Kidney (tissue), 22 donors: ENCODE data around the gene SGCB. TPM values are rescaled to one million over a fixed set of nuclear protein-coding genes. Genes with fewer than 3 reads are reported as not detected.
"Not testable (repeated sequence)": the region's sequence is repeated elsewhere in the genome, so short reads cannot be mapped to it uniquely, and the experiment has no call there.

Source experiments
- DNase-seq, 5 donors: peaks; one replicate each; pipeline ENCODE4 v3.0.0-alpha.2; 2013 to 2020
- FAIRE-seq: peaks from 2 replicates; lab custom pipeline; 2012; peaks lifted over from hg19 to GRCh38; lab: Jason Lieb, UNC
- H3K27ac ChIP-seq, 2 donors: one replicate each; pipeline ENCODE4 v1.7.0; 2013; ENCODE audit warnings: low read depth in 2 of 2, low read length in 2 of 2, inconsistent platforms in 1 of 2
- H3K27me3 ChIP-seq: one replicate; pipeline ENCODE4 v1.7.1; 2013; ENCODE audit warnings: low read length, inconsistent platforms; ENCODE audit not compliant: control insufficient read depth, insufficient read depth
- H3K36me3 ChIP-seq, 3 donors: one replicate each; pipeline versions ENCODE4 v1.7.0 to v1.7.1; 2013; ENCODE audit warnings: low read length in 3 of 3, control low read depth in 1 of 3, inconsistent platforms in 1 of 3; ENCODE audit not compliant: insufficient read depth in 3 of 3, control insufficient read depth in 2 of 3
- H3K4me1 ChIP-seq, 3 donors: one replicate each; pipeline versions ENCODE4 v1.7.0 to v1.7.1; 2013; ENCODE audit warnings: low read length in 3 of 3, inconsistent platforms in 1 of 3, low read depth in 1 of 3; ENCODE audit not compliant: control insufficient read depth in 2 of 3, insufficient read depth in 2 of 3
- H3K4me3 ChIP-seq, 3 donors: one replicate each; pipeline versions ENCODE4 v1.7.0 to v1.8.1; 2013; ENCODE audit warnings: low read length in 3 of 3, control low read depth in 1 of 3, inconsistent platforms in 1 of 3
- H3K9ac ChIP-seq, 3 donors: one replicate each; pipeline versions ENCODE4 v1.7.0 to v1.7.1; 2013; ENCODE audit warnings: low read length in 3 of 3, control low read depth in 1 of 3, inconsistent platforms in 1 of 3
- H3K9me3 ChIP-seq, 3 donors: one replicate each; pipeline versions ENCODE4 v1.7.0 to v1.7.1; 2013; ENCODE audit warnings: low read length in 3 of 3, control low read depth in 1 of 3, inconsistent platforms in 1 of 3; ENCODE audit not compliant: control insufficient read depth in 2 of 3, insufficient read depth in 1 of 3
- CTCF ChIP-seq: IDR thresholded peaks from 3 replicates; pipeline ENCODE4 v1.5.1; 2012; ENCODE audit warnings: mild to moderate bottlenecking, moderate library complexity, borderline replicate concordance; ENCODE audit not compliant: insufficient read depth; ENCODE audit errors: extremely low read depth
- intact Hi-C: fragments of 100-400 bp; cut with DNase I; formaldehyde crosslinking; loops from one replicate; pipeline ENCODE4 v1.11.1; 2022
- long read RNA-seq, 10 donors: library from polyadenylated mRNA in 1 of 10; unstranded in 1 of 10; transcript quantifications; one replicate each; pipeline ENCODE4 v2.0.0 and lab custom pipeline, GENCODE V29; 2021 to 2026
- polyA plus RNA-seq: library from polyadenylated mRNA; stranded (reverse); fragments of 350-450 nt; fragmentation: Illumina TruSeq; extraction: RNeasy Lipid Tissue Mini Kit (QIAGEN cat#74804); gene quantifications from one replicate; pipeline ENCODE4 v1.2.3, GENCODE V29; 2014; ENCODE audit warnings: low read depth, low replicate concordance; ENCODE audit not compliant: insufficient read depth
- total RNA-seq: library from RNA; stranded (reverse); fragmentation: NEBNext Ultra II Directional; extraction: Animal tissue kit (Norgen Biotek cat#: 25700); gene quantifications from one replicate; pipeline ENCODE4 v1.2.1, GENCODE V29; 2021
- donor health status: control.
- donor health status: control.
- donor health status: control.
- donor health status: control.
- donor health status: control.
- donor health status: DM: yes; HTN: yes; CAD: no.
- donor health status: Normal renal cell carcinoma (clear cell type).

SGCB gene
- total RNA-seq (43.9 TPM), polyA plus RNA-seq (30.7 TPM)
- long read RNA-seq, donor 1, full-length matches to known transcripts, result 11 of 11 reads
- long read RNA-seq, donor 1, partial matches to known transcripts, result 0 of 11 reads
- long read RNA-seq, donor 1, other reads (novel, unspliced or antisense), result 0 of 11 reads
- long read RNA-seq, donor 2, full-length matches to known transcripts, result 12 of 18 reads
- long read RNA-seq, donor 2, partial matches to known transcripts, result 6 of 18 reads
- long read RNA-seq, donor 2, other reads (novel, unspliced or antisense), result 0 of 18 reads
- long read RNA-seq, donor 3, full-length matches to known transcripts, result 9 of 14 reads
- long read RNA-seq, donor 3, partial matches to known transcripts, result 5 of 14 reads
- long read RNA-seq, donor 3, other reads (novel, unspliced or antisense), result 0 of 14 reads
- long read RNA-seq, donor 4, full-length matches to known transcripts, result 23 of 30 reads
- long read RNA-seq, donor 4, partial matches to known transcripts, result 0 of 30 reads
- long read RNA-seq, donor 4, other reads (novel, unspliced or antisense), result 7 of 30 reads
- long read RNA-seq, donor 5, full-length matches to known transcripts, result 3 of 3 reads
- long read RNA-seq, donor 5, partial matches to known transcripts, result 0 of 3 reads
- long read RNA-seq, donor 5, other reads (novel, unspliced or antisense), result 0 of 3 reads
- long read RNA-seq, donor 6, full-length matches to known transcripts, result 26 of 38 reads
- long read RNA-seq, donor 6, partial matches to known transcripts, result 6 of 38 reads
- long read RNA-seq, donor 6, other reads (novel, unspliced or antisense), result 6 of 38 reads
- long read RNA-seq, donor 7, full-length matches to known transcripts, result 90 of 107 reads
- long read RNA-seq, donor 7, partial matches to known transcripts, result 3 of 107 reads
- long read RNA-seq, donor 7, other reads (novel, unspliced or antisense), result 14 of 107 reads
- long read RNA-seq, donor 8, full-length matches to known transcripts, result 21 of 21 reads
- long read RNA-seq, donor 8, partial matches to known transcripts, result 0 of 21 reads
- long read RNA-seq, donor 8, other reads (novel, unspliced or antisense), result 0 of 21 reads
- long read RNA-seq, donor 9, full-length matches to known transcripts, result 13 of 13 reads
- long read RNA-seq, donor 9, partial matches to known transcripts, result 0 of 13 reads
- long read RNA-seq, donor 9, other reads (novel, unspliced or antisense), result 0 of 13 reads
- long read RNA-seq, donor 10, full-length matches to known transcripts, result 10 of 16 reads
- long read RNA-seq, donor 10, partial matches to known transcripts, result 6 of 16 reads
- long read RNA-seq, donor 10, other reads (novel, unspliced or antisense), result 0 of 16 reads

GRCh38 chr4:52038103-52038912, at the start of gene SGCB:
SGCB (minus strand) TSS chr4:52038299; CDS start chr4:52038259, 40 bp downstream.
- FAIRE-seq (no peak), DNase-seq (peak; percentile 79 to 87 (median 83))
- Histone ChIP-seq H3K4me3 (peak within 1 kb of the TSS; percentile 72 to 84 (median 77)), H3K27me3 (no peaks in the 10 kb centered on the region), H3K36me3 (no peaks in the 10 kb centered on the region), H3K9ac (peak within 1 kb of the TSS; percentile 28 to 75 (median 54)), H3K4me1 (peaks cover 0 to 7% (median 0%) of the 10 kb centered on the region in 3 donors), H3K27ac (peak within 1 kb of the TSS in 1 of 2 donors; percentile 38), H3K9me3 (no peaks in the 10 kb centered on the region)
- intact Hi-C loops, result no loop called here
- TF ChIP-seq CTCF, result no peak

- H3K36me3 ChIP-seq, FAIRE-seq, intact Hi-C loops: not testable (repeated sequence)
Measured at GRCh38 chr4:52086425-52086824, 48.3 kb upstream of the SGCB start.

GRCh38 chr4:52081216-52081615, 43.1 kb upstream of the SGCB start:
- H3K36me3 ChIP-seq, result no peaks in the 10 kb centered on the region
- H3K27me3 ChIP-seq, result no peaks in the 10 kb centered on the region
- H3K4me1 ChIP-seq, result no peaks in the 10 kb centered on the region
- no peak overlapping the region for H3K4me3 ChIP-seq
- intact Hi-C loops, result no loop called here
- no peak for DNase-seq
- H3K9me3 ChIP-seq, result no peaks in the 10 kb centered on the region
- FAIRE-seq, result no peak
- no peak for TF ChIP-seq CTCF
- no peak overlapping the region for H3K9ac ChIP-seq
- H3K27ac ChIP-seq, result no peak overlapping the region

More at GRCh38 chr4:52086425-52086824, 48.3 kb upstream of the SGCB start:
- H3K27ac ChIP-seq, H3K27me3 ChIP-seq, H3K9ac ChIP-seq, H3K4me1 ChIP-seq, H3K9me3 ChIP-seq, DNase-seq, H3K4me3 ChIP-seq: not testable (repeated sequence)
